Stomach (tissue), 9 donors: ENCODE data around the gene VTI1A. TPM values are rescaled to one million over a fixed set of nuclear protein-coding genes. Genes with fewer than 3 reads are reported as not detected.
A peak's percentile ranks its signal among the peaks of the same experiment; 100 is the strongest.

Source experiments
- DNase-seq, 2 donors: peaks; one replicate each; pipeline versions ENCODE4 v3.0.0 to v3.0.0-alpha.2; 2013 to 2019
- H3K27ac ChIP-seq, 5 donors: fragments of 200-600 bp in 4 of 5; sonication (generic) in 4 of 5; one replicate each; pipeline ENCODE4 v1.5.1; 2013 to 2019; ENCODE audit warnings: mild to moderate bottlenecking in 1 of 5, moderate library complexity in 1 of 5
- H3K27me3 ChIP-seq, 3 donors: fragments of 200-600 bp; sonication (generic); one replicate each; pipeline ENCODE4 v1.5.1; 2017 to 2019; ENCODE audit warnings: mixed run types in 1 of 3
- H3K36me3 ChIP-seq, 4 donors: fragments of 200-600 bp; sonication (generic); 1 replicate in 3 of 4; 2 replicates in 1 of 4; pipeline ENCODE4 v1.5.1; 2016 to 2019
- H3K4me1 ChIP-seq, 4 donors: fragments of 200-600 bp; sonication (generic); one replicate each; pipeline ENCODE4 v1.5.1; 2016 to 2019
- H3K4me3 ChIP-seq, 4 donors: fragments of 200-600 bp; sonication (generic) in 3 of 4; one replicate each; pipeline ENCODE4 v1.5.1; 2016 to 2019; ENCODE audit warnings: mild to moderate bottlenecking in 1 of 4
- H3K9me3 ChIP-seq, 4 donors: fragments of 200-600 bp; sonication (generic); one replicate each; pipeline ENCODE4 v1.5.1; 2016 to 2019
- EP300 ChIP-seq: sonication (generic); formaldehyde crosslinking; IDR thresholded peaks from one replicate; pipeline ENCODE4 v1.6.1; 2017; ENCODE audit warnings: antibody characterized with exemption
- POLR2A ChIP-seq, 4 donors: fragments of 450-650 bp; IDR thresholded peaks; one replicate each; pipeline ENCODE4 v1.6.1; 2016; ENCODE audit warnings: antibody characterized with exemption in 4 of 4, control low read depth in 2 of 4, mild to moderate bottlenecking in 1 of 4, moderate library complexity in 1 of 4
- POLR2AphosphoS5 ChIP-seq, 3 donors: sonication (generic); formaldehyde crosslinking; IDR thresholded peaks; one replicate each; pipeline ENCODE4 v1.6.1; 2016; ENCODE audit warnings: antibody characterized with exemption in 3 of 3
- WGBS, 5 donors: extraction: QIAGEN DNeasy Blood & Tissue Kit in 3 of 5; methylation state at CpG; one replicate each; pipeline versions ENCODE4 v1.1.5 to v1.1.7; 2013 to 2018; 5-methylcytosine and 5-hydroxymethylcytosine counted together
- intact Hi-C: fragments of 100-400 bp; cut with DNase I; formaldehyde crosslinking; loops from one replicate; pipeline ENCODE4 v1.15.1; 2023; ENCODE audit warnings: low total_unique reads
- polyA plus RNA-seq, 3 donors: library from polyadenylated mRNA; stranded (reverse); fragments of 200-250 nt; gene quantifications; one replicate each; pipeline ENCODE4 v1.2.3, GENCODE V29; 2013
- total RNA-seq, 5 donors: library from RNA; depleted of rRNA; stranded (reverse); fragments of >200 nt; gene quantifications; one replicate each; pipeline versions ENCODE4 v1.1.0 to v1.2.3, GENCODE V29; 2014 to 2016
- TF ChIP-seq, protein P1 (sequence below), 7 experiments: fragments of 450-650 bp in 4 of 7; fragments of 200-600 bp in 3 of 7; sonication (generic) in 3 of 7; IDR thresholded peaks; one replicate each; pipeline ENCODE4 v1.5.1; 2016 to 2019; ENCODE audit warnings: antibody characterized with exemption in 7 of 7, control low read depth in 2 of 7, mild to moderate bottlenecking in 1 of 7
- donor health status: healthy with polysubstance abuse.
- donor health status: Bipolar disorder and iron deficiency.
- donor health status: healthy.

Gene VTI1A
- total and polyA plus RNA-seq, 8 donors: 6.5 to 222 (median 57.4) TPM

DNA sequence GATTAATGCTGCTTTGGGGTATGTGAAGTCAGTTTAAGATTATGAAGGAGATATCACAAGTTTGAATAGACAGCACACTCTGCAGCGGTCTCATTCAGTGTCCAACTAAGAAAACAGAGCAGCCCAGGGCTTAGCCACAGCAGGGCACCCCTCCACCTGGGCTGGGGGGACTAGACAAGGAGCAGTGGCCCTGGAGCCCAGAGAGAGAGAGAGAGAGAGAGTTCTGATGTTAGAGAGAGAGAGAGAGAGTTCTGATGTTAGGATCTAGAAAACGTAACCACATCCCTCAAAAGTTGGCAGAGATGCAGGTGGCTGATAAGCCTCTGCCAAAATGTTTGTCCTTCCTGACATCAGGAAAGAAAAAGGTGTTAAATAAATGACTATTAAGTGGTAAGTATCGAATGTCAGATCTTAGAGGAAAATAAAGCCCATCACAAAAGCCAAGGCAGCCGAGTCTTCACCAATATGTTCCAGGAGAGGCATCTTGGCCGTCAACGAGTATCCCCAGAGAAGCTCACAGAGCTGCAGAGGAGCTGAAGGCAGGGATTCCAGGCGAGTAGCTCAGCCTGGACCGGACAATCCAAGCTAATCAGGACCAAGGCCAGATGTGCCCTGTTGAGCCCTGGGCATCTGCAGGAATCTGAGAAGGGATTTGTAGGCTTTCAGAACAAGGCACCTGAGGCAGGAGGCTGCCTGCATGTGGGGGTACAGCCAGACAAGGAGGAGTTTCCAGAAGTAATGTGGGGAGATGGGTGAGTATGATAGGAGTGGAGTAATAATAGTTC lies 352.9 kb downstream of the VTI1A start:
- DNase-seq: no peak
- H3K4me3 ChIP-seq: no peak overlapping the region
- intact Hi-C loops: no loop called here
- no peak overlapping the region for H3K27ac ChIP-seq
- peaks cover 0 to 17% (median 8%) of the 10 kb centered on the region in 4 donors for H3K4me1 ChIP-seq
- no peaks in the 10 kb centered on the region for H3K36me3 ChIP-seq
- TF ChIP-seq EP300 (no peak), POLR2AphosphoS5 (IDR thresholded peaks at IDR 0.05) (no peak), POLR2A (IDR thresholded peaks at IDR 0.05) (no peak)
- TF ChIP-seq, protein P1, sequence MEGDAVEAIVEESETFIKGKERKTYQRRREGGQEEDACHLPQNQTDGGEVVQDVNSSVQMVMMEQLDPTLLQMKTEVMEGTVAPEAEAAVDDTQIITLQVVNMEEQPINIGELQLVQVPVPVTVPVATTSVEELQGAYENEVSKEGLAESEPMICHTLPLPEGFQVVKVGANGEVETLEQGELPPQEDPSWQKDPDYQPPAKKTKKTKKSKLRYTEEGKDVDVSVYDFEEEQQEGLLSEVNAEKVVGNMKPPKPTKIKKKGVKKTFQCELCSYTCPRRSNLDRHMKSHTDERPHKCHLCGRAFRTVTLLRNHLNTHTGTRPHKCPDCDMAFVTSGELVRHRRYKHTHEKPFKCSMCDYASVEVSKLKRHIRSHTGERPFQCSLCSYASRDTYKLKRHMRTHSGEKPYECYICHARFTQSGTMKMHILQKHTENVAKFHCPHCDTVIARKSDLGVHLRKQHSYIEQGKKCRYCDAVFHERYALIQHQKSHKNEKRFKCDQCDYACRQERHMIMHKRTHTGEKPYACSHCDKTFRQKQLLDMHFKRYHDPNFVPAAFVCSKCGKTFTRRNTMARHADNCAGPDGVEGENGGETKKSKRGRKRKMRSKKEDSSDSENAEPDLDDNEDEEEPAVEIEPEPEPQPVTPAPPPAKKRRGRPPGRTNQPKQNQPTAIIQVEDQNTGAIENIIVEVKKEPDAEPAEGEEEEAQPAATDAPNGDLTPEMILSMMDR (IDR thresholded peaks at IDR 0.05): no peak
- WGBS, 5 donors: 81 to 85% (median 84%) methylated on average over 8 of the region's 8 CpGs
- H3K27me3 ChIP-seq: no peaks in the 10 kb centered on the region
- no peaks in the 10 kb centered on the region for H3K9me3 ChIP-seq

DNA sequence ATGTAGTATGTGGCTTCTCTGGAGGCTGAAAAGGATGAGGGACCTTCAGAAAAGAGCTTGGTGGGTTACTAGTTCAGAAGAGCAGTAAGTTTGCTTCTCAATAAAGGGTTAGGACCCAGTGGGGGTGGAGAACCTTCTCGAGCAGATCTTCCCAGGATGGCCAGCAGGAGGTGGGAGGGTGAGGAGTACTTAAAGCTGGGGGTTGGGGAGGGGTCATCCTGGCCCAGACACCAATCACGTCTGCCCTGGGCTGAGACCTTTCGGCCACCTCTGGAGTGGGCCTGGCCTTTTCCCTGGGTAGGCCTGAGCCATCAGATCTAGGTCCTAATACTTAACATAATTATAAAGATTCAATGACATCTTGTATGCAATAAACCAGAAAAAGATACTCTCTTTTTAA lies 354.0 kb downstream of the VTI1A start:
- no peaks in the 10 kb centered on the region for H3K36me3 ChIP-seq
- no peak overlapping the region for H3K27ac ChIP-seq
- H3K4me1 ChIP-seq: peaks cover 0 to 17% (median 8%) of the 10 kb centered on the region in 4 donors
- H3K9me3 ChIP-seq: no peaks in the 10 kb centered on the region
- WGBS, 5 donors: 88 to 98% (median 91%) methylated on average over 3 of the region's 3 CpGs
- H3K27me3 ChIP-seq: no peaks in the 10 kb centered on the region
- intact Hi-C loops: no loop called here
- TF ChIP-seq POLR2A (IDR thresholded peaks at IDR 0.05) (no peak), POLR2AphosphoS5 (IDR thresholded peaks at IDR 0.05) (no peak), EP300 (no peak)
- TF ChIP-seq, protein P1 (IDR thresholded peaks at IDR 0.05): no peak
- no peak overlapping the region for H3K4me3 ChIP-seq
- DNase-seq: no peak

DNA sequence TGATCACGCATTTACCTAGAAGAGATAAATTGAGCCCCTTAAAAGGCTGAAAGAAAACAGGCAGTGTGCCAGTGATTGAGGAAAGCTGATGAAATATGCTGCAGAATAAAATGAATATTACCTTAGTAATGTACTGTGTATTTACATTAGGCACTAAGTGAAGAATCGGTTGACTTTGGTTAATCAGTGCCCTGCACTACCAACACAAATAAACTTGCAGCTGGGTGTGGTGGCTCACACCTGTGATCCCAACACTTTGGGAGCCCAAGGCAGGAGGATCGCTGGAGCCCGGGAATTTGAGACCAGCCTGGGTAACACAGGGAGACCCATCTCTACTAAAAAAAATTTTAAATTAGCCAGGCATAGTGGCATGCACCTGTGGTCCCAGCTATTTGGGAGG lies 354.7 kb downstream of the VTI1A start:
- Histone ChIP-seq H3K27ac (no peak overlapping the region), H3K9me3 (no peaks in the 10 kb centered on the region), H3K36me3 (no peaks in the 10 kb centered on the region), H3K4me3 (no peak overlapping the region), H3K4me1 (peaks cover 0 to 17% (median 8%) of the 10 kb centered on the region in 4 donors), H3K27me3 (no peaks in the 10 kb centered on the region)
- intact Hi-C loops: no loop called here
- 44 to 79% (median 60%) methylated on average over 4 of the region's 4 CpGs for WGBS, 5 donors
- no peak for TF ChIP-seq EP300
- TF ChIP-seq POLR2AphosphoS5 (IDR thresholded peaks at IDR 0.05): peak in 1 of 3 donors; percentile 15
- DNase-seq: peak in 1 of 2 donors; percentile 40

DNA sequence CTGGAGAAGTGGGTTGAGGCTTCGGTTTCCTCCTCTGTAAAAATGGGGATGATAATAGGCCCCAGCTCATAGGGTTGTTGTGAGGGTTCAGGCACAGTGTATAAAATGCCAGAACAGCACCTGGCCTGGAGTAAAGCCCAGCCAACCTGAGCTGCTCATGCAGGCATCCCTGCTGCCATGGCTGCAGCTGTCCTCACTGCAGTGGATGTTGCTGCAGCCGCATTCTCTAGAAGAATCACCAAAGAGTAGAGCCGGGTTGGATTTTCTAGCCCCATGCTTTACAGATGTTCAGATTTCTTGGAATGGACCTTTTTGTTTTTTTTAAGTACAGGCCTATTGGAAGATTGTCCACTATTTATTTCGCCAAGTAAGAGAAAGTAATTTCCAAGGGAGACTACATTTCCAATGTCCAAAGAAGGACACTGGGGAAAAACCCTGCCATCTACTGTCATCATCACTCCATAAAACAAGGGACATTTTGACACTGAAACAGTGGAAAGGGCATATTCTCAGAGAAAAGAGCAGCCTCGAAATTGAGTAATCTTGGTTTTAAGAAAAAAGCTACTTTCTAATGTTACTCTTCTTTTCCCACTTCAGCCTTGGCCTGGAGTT lies 355.5 kb downstream of the VTI1A start:
- H3K4me3 ChIP-seq: no peak overlapping the region
- no peaks in the 10 kb centered on the region for H3K36me3 ChIP-seq
- H3K4me1 ChIP-seq: peaks cover 0 to 17% (median 8%) of the 10 kb centered on the region in 4 donors
- intact Hi-C loops: no loop called here
- WGBS, 5 donors: 86 to 92% (median 90%) methylated on average over 5 of the region's 5 CpGs
- TF ChIP-seq EP300 (no peak), POLR2A (IDR thresholded peaks at IDR 0.05) (no peak), POLR2AphosphoS5 (IDR thresholded peaks at IDR 0.05) (no peak)
- TF ChIP-seq, protein P1 (IDR thresholded peaks at IDR 0.05): no peak
- H3K9me3 ChIP-seq: no peaks in the 10 kb centered on the region
- H3K27ac ChIP-seq: no peak overlapping the region
- no peaks in the 10 kb centered on the region for H3K27me3 ChIP-seq
- DNase-seq: no peak
